GM19397 (cell line): Measurements from ENCODE around the gene AGO3.

Experiments
- ATAC-seq: cut with Tn5 transposase; IDR thresholded peaks from one replicate; pipeline ENCODE4 v1.9.1; 2021; ENCODE audit warnings: mild to moderate bottlenecking, moderate library complexity; ENCODE audit not compliant: unreplicated experiment

AGO3 gene

GRCh38 chr1:36093929-36094328 lies 163.0 kb downstream of the AGO3 start:
- no peak for ATAC-seq

GRCh38 chr1:36094621-36095061 lies 163.7 kb downstream of the AGO3 start:
- no peak for ATAC-seq

- no peak for ATAC-seq
Measured at GRCh38 chr1:36095760-36096405, 165.0 kb downstream of the AGO3 start.

GRCh38 chr1:36096500-36097432 lies 165.9 kb downstream of the AGO3 start:
- ATAC-seq = no peak

- ATAC-seq = no peak
Measured at GRCh38 chr1:36097693-36098585, 167.0 kb downstream of the AGO3 start.

- ATAC-seq = no peak
Measured at GRCh38 chr1:36098650-36099365, 167.9 kb downstream of the AGO3 start.

GRCh38 chr1:36099681-36100341 lies 168.9 kb downstream of the AGO3 start:
- no peak for ATAC-seq

- ATAC-seq = no peak
Measured at GRCh38 chr1:36100376-36100775, 169.5 kb downstream of the AGO3 start.

- ATAC-seq = no peak
Measured at GRCh38 chr1:36101546-36101945, 170.6 kb downstream of the AGO3 start.

- ATAC-seq = no peak
Measured at GRCh38 chr1:36106269-36106668, 175.4 kb downstream of the AGO3 start.

- ATAC-seq = no peak
Measured at GRCh38 chr1:36107394-36107793, 176.5 kb downstream of the AGO3 start.

GRCh38 chr1:36108314-36108713 lies 177.4 kb downstream of the AGO3 start:
- no peak for ATAC-seq

- no peak for ATAC-seq
Measured at GRCh38 chr1:36109041-36109679, 178.3 kb downstream of the AGO3 start.

GRCh38 chr1:36111151-36111550 lies 180.2 kb downstream of the AGO3 start:
- ATAC-seq = no peak

GRCh38 chr1:36112823-36113222 lies 181.9 kb downstream of the AGO3 start:
- ATAC-seq = no peak

GRCh38 chr1:36114371-36114770 lies 183.5 kb downstream of the AGO3 start:
- no peak for ATAC-seq

GRCh38 chr1:36115200-36115669 lies 184.3 kb downstream of the AGO3 start:
- ATAC-seq = no peak

GRCh38 chr1:36115931-36116330 lies 185.0 kb downstream of the AGO3 start:
- no peak for ATAC-seq

GRCh38 chr1:36116901-36117300 lies 186.0 kb downstream of the AGO3 start:
- no peak for ATAC-seq
